Fibroblast of lung (primary cell): Measurements from ENCODE around the gene EML1. TPM values are rescaled to one million over a fixed set of nuclear protein-coding genes. Genes with fewer than 3 reads are reported as not detected.

Experiments used
- DNase-seq, 2 donors: peaks; one replicate each; pipeline versions ENCODE4 v3.0.0 to v3.0.0-alpha.2; 2010; ENCODE audit warnings: low read depth in 2 of 2
- H2AFZ ChIP-seq: 2 replicates; pipeline ENCODE4 v1.5.1; 2012; ENCODE audit warnings: low read length, control low read depth, inconsistent platforms
- H3K27ac ChIP-seq: 2 replicates; pipeline ENCODE4 v1.5.1; 2011; ENCODE audit warnings: low read length, control low read depth; ENCODE audit not compliant: insufficient read depth
- H3K27me3 ChIP-seq: 2 replicates; pipeline ENCODE4 v1.5.1; 2011; ENCODE audit warnings: mild to moderate bottlenecking, low read length; ENCODE audit not compliant: control insufficient read depth, insufficient read depth
- H3K36me3 ChIP-seq: 2 replicates; pipeline ENCODE4 v1.5.1; 2011; ENCODE audit warnings: low read length; ENCODE audit not compliant: control insufficient read depth, insufficient read depth
- H3K4me1 ChIP-seq: 2 replicates; pipeline ENCODE4 v1.5.1; 2011; ENCODE audit warnings: low read length; ENCODE audit not compliant: control insufficient read depth, insufficient read depth; ENCODE audit errors: extremely low read depth
- H3K4me2 ChIP-seq: 2 replicates; pipeline ENCODE4 v1.5.1; 2011; ENCODE audit warnings: low read length, control low read depth; ENCODE audit not compliant: insufficient read depth; ENCODE audit errors: extremely low read depth
- H3K4me3 ChIP-seq, 4 experiments: fragments of 200-600 bp in 1 of 4; sonication (generic) in 1 of 4; replicated peaks in 1 of 4; 2 replicates each; pipeline ENCODE4 v1.5.1; 2011 to 2016; ENCODE audit warnings: low read length in 4 of 4, low read depth in 3 of 4, mild to moderate bottlenecking in 3 of 4, control low read depth in 2 of 4, inconsistent platforms in 1 of 4, mixed read lengths in 1 of 4; ENCODE audit not compliant: insufficient read depth in 1 of 4; ENCODE audit errors: control extremely low read depth in 1 of 4
- H3K79me2 ChIP-seq: 2 replicates; pipeline ENCODE4 v1.5.1; 2012; ENCODE audit warnings: mild to moderate bottlenecking, low read length, inconsistent platforms; ENCODE audit not compliant: control insufficient read depth, insufficient read depth
- H3K9ac ChIP-seq: 2 replicates; pipeline ENCODE4 v1.5.1; 2011; ENCODE audit warnings: mild to moderate bottlenecking, low read length, control low read depth; ENCODE audit not compliant: insufficient read depth
- H3K9me3 ChIP-seq: 2 replicates; pipeline ENCODE4 v1.5.1; 2012; ENCODE audit warnings: low read depth, low read length; ENCODE audit not compliant: control insufficient read depth, insufficient read depth
- H4K20me1 ChIP-seq: 2 replicates; pipeline ENCODE4 v1.5.1; 2011; ENCODE audit warnings: low read length; ENCODE audit not compliant: control insufficient read depth, insufficient read depth; ENCODE audit errors: extremely low read depth
- EZH2 ChIP-seq: IDR thresholded peaks from 2 replicates; pipeline ENCODE4 v1.5.1; 2012; ENCODE audit warnings: low read length, control low read depth, mild to moderate bottlenecking; ENCODE audit errors: missing control alignments
- polyA plus RNA-seq, 2 donors: library from polyadenylated mRNA; depleted of rRNA in 1 of 2; stranded (reverse) in 1 of 2; unstranded in 1 of 2; fragments of >200 nt; gene quantifications; 2 replicates each; pipeline ENCODE4 v1.2.1, GENCODE V29; 2011 to 2012; ENCODE audit warnings: missing spikeins in 1 of 2
- total RNA-seq: library from RNA; depleted of rRNA; stranded (reverse); fragments of >200 nt; gene quantifications from 2 replicates; pipeline ENCODE4 v1.2.1, GENCODE V29; 2014
- TF ChIP-seq, protein P1 (sequence below), 2 donors: IDR thresholded peaks in 1 of 2; conservative IDR thresholded peaks in 1 of 2; 1 replicate in 1 of 2; 2 replicates in 1 of 2; pipeline ENCODE4 v1.5.1; 2011 to 2012; ENCODE audit warnings: low read length in 2 of 2, control low read depth in 1 of 2, inconsistent platforms in 1 of 2, low read depth in 1 of 2, mild to moderate bottlenecking in 1 of 2

Gene EML1
- total and polyA plus RNA-seq, 2 donors (not counting 1 experiment from before 2014, with no cell fraction given), result 22.4 to 74.5 TPM

DNA sequence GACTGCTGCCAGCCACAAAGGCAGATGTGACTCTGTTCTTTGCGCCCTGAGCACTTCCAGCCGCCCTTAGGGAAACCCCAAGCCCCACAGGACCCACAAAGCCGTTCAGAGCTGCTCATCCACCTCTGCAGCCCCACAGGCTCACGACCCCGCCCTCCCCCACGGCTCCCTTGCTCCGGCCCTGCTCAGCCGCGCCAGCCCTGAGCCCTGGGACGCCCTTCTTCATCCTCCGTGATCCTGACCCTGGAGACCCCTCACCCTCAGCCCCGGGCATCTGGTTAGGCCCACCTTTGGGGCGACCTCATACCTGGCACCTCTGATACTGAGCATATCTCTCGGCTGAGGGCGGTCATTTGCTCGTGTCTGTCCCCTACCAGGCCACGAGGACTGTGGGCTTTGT is 146.2 kb downstream of the EML1 start:
- Histone ChIP-seq H3K9ac (no peak overlapping the region), H4K20me1 (no peaks in the 10 kb centered on the region), H3K9me3 (no peaks in the 10 kb centered on the region), H2AFZ (no peak overlapping the region), H3K4me3 (no peak overlapping the region), H3K4me1 (no peaks in the 10 kb centered on the region), H3K27ac (no peak overlapping the region), H3K4me2 (no peak overlapping the region), H3K79me2 (no peaks in the 10 kb centered on the region), H3K27me3 (no peaks in the 10 kb centered on the region), H3K36me3 (no peaks in the 10 kb centered on the region)
- TF ChIP-seq, protein P1, sequence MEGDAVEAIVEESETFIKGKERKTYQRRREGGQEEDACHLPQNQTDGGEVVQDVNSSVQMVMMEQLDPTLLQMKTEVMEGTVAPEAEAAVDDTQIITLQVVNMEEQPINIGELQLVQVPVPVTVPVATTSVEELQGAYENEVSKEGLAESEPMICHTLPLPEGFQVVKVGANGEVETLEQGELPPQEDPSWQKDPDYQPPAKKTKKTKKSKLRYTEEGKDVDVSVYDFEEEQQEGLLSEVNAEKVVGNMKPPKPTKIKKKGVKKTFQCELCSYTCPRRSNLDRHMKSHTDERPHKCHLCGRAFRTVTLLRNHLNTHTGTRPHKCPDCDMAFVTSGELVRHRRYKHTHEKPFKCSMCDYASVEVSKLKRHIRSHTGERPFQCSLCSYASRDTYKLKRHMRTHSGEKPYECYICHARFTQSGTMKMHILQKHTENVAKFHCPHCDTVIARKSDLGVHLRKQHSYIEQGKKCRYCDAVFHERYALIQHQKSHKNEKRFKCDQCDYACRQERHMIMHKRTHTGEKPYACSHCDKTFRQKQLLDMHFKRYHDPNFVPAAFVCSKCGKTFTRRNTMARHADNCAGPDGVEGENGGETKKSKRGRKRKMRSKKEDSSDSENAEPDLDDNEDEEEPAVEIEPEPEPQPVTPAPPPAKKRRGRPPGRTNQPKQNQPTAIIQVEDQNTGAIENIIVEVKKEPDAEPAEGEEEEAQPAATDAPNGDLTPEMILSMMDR (conservative IDR thresholded peaks at IDR 0.05 in 1 of 2, IDR thresholded peaks at IDR 0.05 in 1 of 2; ENCODE audit: low read depth in 1 of 2, low read length in 2 of 2), result no peak
- no peak for TF ChIP-seq EZH2
- no peak for DNase-seq

DNA sequence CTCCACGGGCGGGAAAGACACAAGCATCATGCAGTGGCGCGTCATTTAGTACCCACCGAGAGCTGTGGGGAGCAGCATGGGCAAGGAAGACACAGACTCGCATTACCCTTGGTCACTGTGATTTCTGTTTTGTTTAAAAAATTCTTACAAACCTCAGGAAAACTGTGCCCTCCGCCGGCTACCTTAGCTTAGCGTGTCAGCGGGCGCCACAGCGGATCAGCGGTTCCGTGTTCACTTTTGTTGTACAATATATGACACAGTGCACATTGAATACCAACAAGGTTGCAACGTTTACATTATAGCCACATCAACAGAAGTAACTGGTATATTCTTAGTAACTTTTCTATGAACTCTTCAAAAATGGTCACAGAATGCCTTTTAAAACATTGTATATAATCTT is 146.9 kb downstream of the EML1 start:
- Histone ChIP-seq H3K9ac (no peak overlapping the region), H3K9me3 (no peaks in the 10 kb centered on the region), H3K79me2 (no peaks in the 10 kb centered on the region), H3K4me3 (no peak overlapping the region), H2AFZ (no peak overlapping the region), H3K4me2 (no peak overlapping the region), H3K27ac (no peak overlapping the region), H3K36me3 (no peaks in the 10 kb centered on the region), H4K20me1 (no peaks in the 10 kb centered on the region), H3K4me1 (no peaks in the 10 kb centered on the region), H3K27me3 (no peaks in the 10 kb centered on the region)
- no peak for DNase-seq
- TF ChIP-seq, protein P1 (conservative IDR thresholded peaks at IDR 0.05 in 1 of 2, IDR thresholded peaks at IDR 0.05 in 1 of 2; ENCODE audit: low read depth in 1 of 2, low read length in 2 of 2), result no peak
- no peak for TF ChIP-seq EZH2

DNA sequence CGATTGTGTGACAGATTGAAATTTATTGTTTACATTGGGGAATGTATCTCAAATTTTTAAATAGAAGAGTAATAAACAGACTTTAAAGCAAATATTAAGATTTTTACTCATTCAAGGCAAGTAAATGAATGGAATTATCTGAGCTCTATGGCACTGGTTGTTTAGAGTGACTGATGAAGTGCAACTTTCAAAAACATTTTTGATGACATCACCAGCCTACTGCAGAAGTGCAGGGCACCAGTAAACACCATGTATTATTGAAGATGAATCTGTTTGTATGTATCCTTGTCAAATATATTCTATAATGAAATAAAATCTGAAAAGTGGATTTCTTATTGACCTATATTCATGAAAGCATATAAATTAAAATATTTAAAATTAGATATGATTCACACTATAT is 148.0 kb downstream of the EML1 start:
- TF ChIP-seq EZH2, result no peak
- TF ChIP-seq, protein P1 (conservative IDR thresholded peaks at IDR 0.05 in 1 of 2, IDR thresholded peaks at IDR 0.05 in 1 of 2; ENCODE audit: low read depth in 1 of 2, low read length in 2 of 2), result no peak
- H2AFZ ChIP-seq, result no peak overlapping the region
- no peaks in the 10 kb centered on the region for H3K9me3 ChIP-seq
- no peak for DNase-seq
- no peaks in the 10 kb centered on the region for H4K20me1 ChIP-seq
- no peaks in the 10 kb centered on the region for H3K4me1 ChIP-seq
- H3K36me3 ChIP-seq, result no peaks in the 10 kb centered on the region
- H3K79me2 ChIP-seq, result no peaks in the 10 kb centered on the region
- H3K4me2 ChIP-seq, result no peak overlapping the region
- H3K4me3 ChIP-seq, result no peak overlapping the region
- H3K27me3 ChIP-seq, result no peaks in the 10 kb centered on the region
- no peak overlapping the region for H3K27ac ChIP-seq
- H3K9ac ChIP-seq, result no peak overlapping the region
